ENCODE results near the gene WDR82.

GRCh38 chr3:52221141-52221562, 57.3 kb downstream of the WDR82 start:
- TF ChIP-seq CTCF (IDR thresholded peaks at IDR 0.05) (no peak), POLR2A (IDR thresholded peaks at IDR 0.05) (no peak)
